KOPT-K1 (cell line): ENCODE measurements around the gene SAMD8.
"Not testable (repeated sequence)": the region's sequence is repeated elsewhere in the genome, so short reads cannot be mapped to it uniquely, and the experiment has no call there.

ENCODE experiments used
- H3K27ac ChIP-seq: fragments of 200-600 bp; sonication (generic); 2 replicates; pipeline ENCODE4 v1.5.1; 2016; ENCODE audit warnings: antibody characterized with exemption, mild to moderate bottlenecking, low read depth, low read length; ENCODE audit not compliant: poor library complexity, severe bottlenecking
- H3K36me3 ChIP-seq: fragments of 200-600 bp; sonication (generic); 2 replicates; pipeline ENCODE4 v1.5.1; 2017; ENCODE audit warnings: antibody characterized with exemption, mild to moderate bottlenecking, low read length, moderate library complexity; ENCODE audit not compliant: insufficient read depth
- H3K9me3 ChIP-seq: fragments of 200-600 bp; sonication (generic); 2 replicates; pipeline ENCODE4 v1.5.1; 2017; ENCODE audit warnings: antibody characterized with exemption, low read length, mild to moderate bottlenecking; ENCODE audit not compliant: insufficient read depth, poor library complexity, severe bottlenecking

Gene SAMD8

DNA sequence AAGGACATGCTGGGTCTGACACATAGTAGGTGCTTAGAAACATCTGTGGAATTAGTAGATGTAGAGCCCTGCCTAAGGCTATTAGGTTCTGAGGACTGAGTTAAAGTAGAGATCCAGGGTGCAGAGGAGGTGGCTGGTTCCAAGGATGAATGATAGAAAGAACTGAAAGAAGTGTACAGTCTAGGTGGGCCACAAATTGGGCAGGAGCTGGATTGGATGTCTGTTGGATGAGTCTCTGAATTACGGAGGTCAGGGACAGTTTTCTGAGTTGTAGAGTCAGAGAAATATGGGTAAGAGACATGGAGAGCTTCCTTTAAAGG lies 2.0 kb upstream of the SAMD8 start:
- no peak overlapping the region for H3K27ac ChIP-seq
- no peaks in the 10 kb centered on the region for H3K36me3 ChIP-seq
- no peaks in the 10 kb centered on the region for H3K9me3 ChIP-seq

DNA sequence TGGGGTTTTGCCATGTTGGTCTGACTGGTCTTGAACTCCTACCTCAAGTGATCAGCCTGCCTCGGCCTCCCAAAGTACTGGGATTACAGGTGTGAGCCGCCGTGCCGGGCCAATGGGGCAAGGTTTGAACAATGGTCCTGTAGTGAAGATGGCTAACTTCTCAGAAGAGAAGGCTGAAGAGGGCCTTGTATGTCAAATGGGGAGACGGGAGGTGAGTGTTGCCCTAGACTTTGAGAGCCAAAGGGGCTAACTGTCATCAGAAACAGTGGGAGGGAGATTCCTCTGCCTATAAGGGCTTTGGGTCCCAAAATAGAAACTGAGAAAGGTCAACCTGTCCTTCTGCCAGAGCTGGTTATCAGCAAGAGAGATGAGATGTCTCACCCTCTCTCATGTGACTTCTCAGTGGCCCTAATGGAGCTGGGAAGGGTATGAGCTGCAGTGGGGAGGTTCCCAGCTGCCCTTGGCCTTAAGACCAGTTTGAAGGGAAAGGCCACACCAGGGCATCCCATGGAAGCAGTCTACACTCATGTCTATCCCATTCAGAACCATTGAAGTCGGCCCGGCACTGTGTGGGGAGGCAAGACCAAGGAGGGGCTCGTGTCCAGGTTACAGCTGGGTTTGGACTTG lies 1.3 kb upstream of the SAMD8 start:
- no peaks in the 10 kb centered on the region for H3K9me3 ChIP-seq
- no peaks in the 10 kb centered on the region for H3K36me3 ChIP-seq
- peak overlapping the region; percentile 74 for H3K27ac ChIP-seq

DNA sequence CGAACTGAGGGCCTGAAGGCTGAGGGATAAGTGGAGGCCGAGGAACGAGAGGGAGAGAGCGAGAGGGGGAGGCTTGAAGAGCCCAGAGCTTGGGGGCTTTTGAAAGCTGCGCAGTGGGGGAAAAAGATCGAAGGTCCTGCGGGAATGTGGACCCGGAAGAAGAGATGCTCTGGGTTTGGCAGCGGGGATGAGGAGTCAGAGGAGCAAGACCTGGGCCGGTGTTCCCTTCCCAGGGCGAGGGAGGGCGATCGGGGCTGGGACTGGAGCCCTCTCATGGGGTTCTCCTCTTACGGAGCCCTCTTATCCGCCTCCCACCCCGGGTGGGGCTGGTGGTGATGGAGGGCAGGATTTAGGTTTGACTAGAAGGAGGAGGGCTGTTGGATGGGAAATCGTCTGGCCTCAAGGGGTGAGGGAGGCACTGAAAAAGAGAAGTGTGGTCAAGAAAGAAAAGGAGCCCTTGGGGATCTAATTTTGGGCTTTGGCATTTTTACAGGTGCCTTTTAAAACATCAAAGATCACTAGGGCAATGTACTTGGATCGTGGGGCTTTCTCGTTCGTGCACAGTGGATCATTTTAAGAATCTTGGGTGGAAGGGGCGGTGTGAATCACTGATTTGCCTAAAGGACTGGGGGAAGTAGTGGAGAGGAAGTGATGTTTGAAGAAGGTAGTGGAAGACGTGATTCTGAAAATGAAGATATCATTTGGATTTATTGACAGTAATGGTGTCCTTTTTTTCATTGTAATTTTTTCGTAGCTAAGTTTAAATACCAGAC lies 637 bp downstream of the SAMD8 start:
- H3K27ac ChIP-seq: peak overlapping the region; percentile 74
- no peaks in the 10 kb centered on the region for H3K36me3 ChIP-seq
- H3K9me3 ChIP-seq: no peaks in the 10 kb centered on the region

DNA sequence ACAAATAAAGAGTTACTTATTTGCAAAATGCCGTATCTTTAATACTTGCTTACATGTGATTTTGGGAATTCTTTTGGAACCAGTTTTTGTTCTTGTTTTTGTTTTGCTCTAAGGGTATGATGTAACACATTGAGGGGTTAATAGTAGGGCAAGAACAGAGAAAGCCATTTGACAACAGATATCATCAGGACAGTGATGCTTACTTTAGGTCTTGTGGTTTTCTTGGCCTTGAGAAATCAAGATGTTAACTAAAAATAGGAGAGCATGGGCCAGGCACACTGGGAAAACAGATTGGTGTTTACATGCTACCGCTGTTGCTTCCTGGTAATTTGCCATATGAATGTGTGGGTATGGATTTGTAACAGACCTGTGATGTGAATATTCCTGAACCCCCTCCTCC lies 3.7 kb downstream of the SAMD8 start:
- H3K9me3 ChIP-seq: no peaks in the 10 kb centered on the region
- no peaks in the 10 kb centered on the region for H3K36me3 ChIP-seq
- no peak overlapping the region for H3K27ac ChIP-seq

DNA sequence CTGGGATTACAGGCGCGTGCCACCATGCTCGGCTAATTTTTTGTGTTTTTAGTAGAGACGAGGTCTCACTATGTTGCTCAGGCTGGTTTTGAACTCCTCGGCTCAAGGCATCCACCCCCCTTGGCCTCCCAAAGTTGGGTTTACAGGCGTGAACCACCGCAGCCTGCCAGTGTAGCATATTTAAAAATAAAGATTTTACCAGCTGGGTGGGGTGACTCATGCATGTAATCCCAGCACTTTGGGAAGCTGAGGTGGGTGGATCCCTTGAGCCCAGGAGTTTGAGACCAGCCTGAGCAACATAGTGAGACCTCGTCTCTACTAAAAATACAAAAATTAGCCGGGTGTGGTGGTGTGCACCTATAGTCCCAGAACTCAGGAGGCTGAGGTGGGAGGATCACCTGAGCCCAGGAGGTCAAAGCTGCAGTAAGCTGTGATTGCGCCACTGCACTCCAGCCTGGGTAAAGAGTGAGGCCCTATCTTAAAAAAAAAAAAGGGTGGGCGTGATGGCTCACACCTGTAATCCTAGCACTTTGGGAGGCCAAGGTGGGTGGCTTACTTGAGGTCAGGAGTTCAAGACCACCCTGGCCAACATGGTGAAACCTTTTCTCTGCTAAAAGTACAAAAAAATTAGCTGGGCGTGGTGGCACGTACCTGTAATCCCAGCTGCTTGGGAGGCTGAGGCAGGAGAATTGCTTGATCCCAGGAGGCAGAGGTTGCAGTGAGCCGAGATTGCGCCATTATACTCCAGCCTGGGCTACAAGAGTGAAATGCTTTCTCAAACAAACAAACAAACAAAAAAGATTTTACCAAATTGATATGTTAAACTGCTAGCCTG lies 5.7 kb downstream of the SAMD8 start:
- not testable (repeated sequence) for H3K36me3 ChIP-seq, H3K27ac ChIP-seq, H3K9me3 ChIP-seq

DNA sequence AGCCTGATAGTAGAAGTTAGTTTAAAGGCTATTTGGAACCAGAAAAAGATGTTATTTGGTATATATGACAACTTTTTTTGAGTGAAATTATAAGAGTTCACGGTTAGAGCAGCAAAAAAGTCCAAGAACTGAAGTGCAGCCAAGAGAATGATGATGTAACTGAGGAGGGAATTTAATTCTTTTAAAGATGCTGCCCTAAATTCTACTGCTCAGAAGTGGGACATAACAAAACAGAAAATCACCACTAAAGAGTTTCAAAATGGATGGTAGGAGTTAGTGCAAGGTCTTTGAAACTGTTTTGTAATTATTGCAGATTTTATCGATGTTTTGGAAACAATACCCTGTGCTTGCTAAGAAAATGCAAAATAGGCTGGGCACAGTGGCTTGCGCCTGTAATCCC lies 6.5 kb downstream of the SAMD8 start:
- H3K9me3 ChIP-seq: no peaks in the 10 kb centered on the region
- H3K27ac ChIP-seq: no peak overlapping the region
- no peaks in the 10 kb centered on the region for H3K36me3 ChIP-seq

DNA sequence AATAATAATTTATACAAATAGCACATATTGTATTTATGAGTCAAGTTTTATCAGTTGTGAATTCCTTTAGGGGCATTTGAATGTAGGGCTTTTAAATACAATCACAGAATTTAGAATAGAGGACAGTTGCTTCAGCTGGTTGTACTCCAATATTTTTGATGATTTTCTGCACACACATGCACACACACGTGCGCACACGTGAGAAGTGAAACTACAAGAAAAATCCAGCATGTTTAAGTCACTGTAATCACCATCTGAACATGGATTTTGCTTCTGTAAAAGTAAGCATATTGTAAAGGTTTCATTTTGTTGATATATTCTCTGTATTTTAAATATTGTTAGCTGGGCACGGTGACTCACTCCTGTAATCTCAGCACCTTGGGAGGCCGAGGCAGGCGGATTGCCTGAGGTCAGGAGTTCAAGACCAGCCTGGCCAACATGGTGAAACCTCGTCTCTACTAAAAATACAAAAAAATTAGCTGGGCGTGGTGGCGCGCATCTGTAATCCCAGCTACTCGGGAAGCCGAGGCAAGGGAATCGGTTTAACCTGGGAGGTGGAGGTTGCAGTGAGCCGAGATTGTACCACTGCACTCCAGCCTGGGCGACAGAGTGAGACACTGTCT lies 8.1 kb downstream of the SAMD8 start:
- not testable (repeated sequence) for H3K36me3 ChIP-seq, H3K9me3 ChIP-seq, H3K27ac ChIP-seq

DNA sequence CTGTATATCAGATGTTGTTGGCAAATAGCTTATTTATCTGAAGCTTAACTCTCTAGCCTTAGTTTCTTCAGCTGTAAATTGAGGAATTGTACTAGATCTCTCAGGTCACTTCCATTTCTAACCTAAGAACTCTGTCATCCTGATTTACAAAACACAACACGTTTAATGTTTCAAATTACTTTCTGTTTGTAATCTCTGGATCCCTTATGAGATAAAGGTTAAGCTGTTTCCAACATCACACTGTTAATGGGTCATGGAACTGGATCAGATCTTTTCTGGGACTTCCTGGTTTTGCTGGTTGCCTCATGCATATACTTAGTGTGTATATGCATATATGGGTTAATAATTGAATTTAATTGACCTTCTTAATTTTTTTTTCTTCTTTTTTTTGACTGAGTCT lies 9.9 kb downstream of the SAMD8 start:
- H3K27ac ChIP-seq: no peak overlapping the region
- H3K9me3 ChIP-seq: no peaks in the 10 kb centered on the region
- no peaks in the 10 kb centered on the region for H3K36me3 ChIP-seq

DNA sequence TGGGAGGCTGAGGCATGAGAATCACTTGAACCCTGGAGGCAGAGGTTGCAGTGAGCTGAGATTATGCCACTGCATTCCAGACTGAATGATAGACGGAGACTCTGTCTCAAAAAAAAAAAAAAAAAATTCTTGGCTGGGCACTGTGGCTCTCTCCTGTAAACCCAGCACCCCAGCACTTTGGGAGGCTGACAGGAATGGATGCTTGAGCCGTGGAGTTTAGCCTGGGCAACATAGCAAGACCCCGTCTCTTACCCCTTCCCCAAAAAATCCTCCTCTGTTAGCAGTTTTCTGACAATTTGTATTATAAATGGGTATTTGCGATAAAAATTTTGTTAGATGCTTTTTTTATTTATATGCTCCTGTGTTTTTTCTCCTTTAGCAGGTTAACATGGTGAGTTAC lies 11.0 kb downstream of the SAMD8 start:
- no peaks in the 10 kb centered on the region for H3K9me3 ChIP-seq
- no peaks in the 10 kb centered on the region for H3K36me3 ChIP-seq
- H3K27ac ChIP-seq: no peak overlapping the region

DNA sequence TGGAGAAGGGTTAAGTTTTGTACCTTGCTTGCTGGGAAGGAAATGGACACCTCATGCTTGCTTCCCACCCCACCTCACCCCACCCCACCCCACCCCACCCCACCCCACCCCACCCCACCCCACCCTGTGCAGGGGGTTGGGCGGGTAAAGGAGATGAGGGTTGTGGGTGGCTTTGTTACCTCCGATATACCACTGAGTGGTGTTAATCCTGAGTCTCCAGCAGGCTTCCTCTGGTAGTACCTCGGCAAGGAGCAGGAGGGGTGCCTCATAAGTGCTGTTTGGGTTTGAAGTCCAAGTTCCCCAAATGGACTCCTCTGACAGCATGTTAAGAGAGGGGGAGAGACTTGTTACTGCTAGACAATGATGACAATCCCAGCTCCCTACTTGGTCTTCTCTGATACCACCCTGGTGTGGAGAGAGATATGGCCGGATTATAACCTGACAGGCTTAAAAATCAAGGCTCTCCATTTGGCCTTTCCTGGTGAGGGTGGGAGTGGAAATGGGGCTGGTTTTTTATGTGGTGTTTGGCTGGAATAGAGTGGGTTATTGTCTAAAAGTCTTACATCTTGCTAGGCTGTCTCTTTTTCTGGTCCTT lies 11.7 kb downstream of the SAMD8 start:
- H3K9me3 ChIP-seq: no peaks in the 10 kb centered on the region
- no peaks in the 10 kb centered on the region for H3K36me3 ChIP-seq
- no peak overlapping the region for H3K27ac ChIP-seq

DNA sequence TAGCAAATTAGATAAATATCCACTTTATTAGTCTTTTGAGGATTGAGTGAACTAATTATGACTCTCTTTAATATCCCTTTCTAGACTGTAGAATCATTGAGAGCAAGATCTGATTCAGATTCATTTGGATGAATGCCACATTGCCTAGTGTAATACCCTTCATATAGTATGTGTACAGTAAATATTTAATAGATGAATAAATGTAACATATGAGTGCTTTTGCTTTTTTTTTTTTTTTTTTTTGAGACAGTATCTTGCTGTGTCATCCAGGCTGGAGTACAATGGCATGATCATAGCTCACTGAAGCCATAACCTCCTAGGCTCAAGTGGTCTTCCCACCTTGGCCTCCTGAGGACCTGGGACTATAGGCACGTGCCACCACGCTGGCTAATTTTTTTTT lies 14.8 kb downstream of the SAMD8 start:
- Histone ChIP-seq H3K36me3 (no peaks in the 10 kb centered on the region), H3K9me3 (no peaks in the 10 kb centered on the region), H3K27ac (no peak overlapping the region)

DNA sequence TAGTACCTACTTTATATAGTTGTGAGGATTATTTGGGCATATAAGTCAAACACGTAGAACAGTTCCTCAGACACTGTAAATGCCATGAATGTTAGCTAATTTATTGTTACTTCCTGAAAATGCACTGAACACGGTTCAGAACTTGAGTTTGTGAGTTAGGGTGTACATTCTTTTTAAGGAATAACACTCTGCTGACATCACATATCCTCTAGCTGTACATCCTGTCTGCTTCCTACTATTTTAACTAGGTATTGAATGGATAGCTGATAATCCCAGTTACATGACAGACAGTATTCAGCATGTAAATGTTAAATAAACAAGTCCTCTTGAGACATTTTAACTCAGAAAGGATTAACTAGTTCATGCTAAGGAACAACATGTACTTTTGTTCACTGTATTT lies 16.0 kb downstream of the SAMD8 start:
- H3K36me3 ChIP-seq: no peaks in the 10 kb centered on the region
- no peak overlapping the region for H3K27ac ChIP-seq

DNA sequence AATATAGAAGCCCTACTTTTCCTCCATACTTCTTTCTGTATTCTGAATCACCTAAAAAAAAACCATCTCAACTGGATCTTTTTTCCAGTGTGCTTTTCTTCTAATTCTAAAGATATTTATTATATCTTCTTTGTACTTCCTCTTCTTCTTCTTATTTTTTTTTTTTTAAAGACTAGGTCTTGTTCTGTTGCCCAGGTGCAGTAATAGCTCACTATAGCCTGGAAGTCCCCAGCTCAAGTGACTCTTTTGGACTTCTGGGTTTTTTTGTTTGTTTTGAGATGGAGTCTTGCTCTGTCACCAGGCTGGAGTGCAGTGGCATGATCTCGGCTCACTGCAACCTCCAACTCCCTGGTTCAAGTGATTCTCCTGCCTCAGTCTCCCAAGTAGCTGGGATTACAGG lies 17.5 kb downstream of the SAMD8 start:
- not testable (repeated sequence) for H3K27ac ChIP-seq, H3K9me3 ChIP-seq, H3K36me3 ChIP-seq

More for the DNA sequence above, 16.0 kb downstream of the SAMD8 start:
- no peaks in the 10 kb centered on the region for H3K9me3 ChIP-seq

DNA sequence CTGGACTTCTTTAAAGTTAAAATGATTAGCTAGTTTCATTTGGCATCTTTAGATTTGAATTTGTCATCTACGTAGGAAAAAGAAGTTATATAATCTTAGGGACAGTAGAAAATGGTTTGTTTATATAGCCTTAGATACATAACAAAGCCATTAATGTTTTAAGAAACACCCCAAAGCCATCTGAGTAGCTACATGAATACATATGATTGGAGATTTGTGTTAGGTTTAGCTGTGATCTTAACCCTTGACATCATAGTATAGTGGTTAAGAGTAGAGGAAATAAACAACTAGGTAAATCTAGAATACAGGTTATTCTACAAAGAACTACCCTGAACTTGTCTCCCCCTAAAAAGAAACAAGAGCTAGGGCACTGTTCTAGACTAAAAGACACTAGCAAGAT lies 18.1 kb downstream of the SAMD8 start:
- Histone ChIP-seq H3K27ac (no peak overlapping the region), H3K36me3 (no peaks in the 10 kb centered on the region), H3K9me3 (no peaks in the 10 kb centered on the region)

DNA sequence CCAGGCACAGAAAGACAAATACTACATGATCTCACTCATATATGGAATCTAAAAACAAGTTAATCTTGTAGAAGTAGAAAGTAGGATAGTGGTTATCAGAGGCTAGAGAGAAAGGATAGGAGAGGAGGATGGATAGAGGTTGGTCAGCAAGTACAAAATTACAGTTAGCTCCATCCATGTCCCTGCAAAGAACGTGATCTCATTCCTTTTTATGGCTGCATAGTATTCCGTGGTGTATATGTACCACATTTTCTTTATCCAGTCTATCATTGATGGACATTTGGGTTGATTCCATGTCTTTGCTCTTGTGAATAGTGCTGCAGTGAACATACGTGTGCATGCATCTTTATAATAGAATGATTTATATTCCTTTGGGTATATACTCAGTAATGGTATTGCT lies 22.2 kb downstream of the SAMD8 start:
- H3K36me3 ChIP-seq, H3K27ac ChIP-seq, H3K9me3 ChIP-seq: not testable (repeated sequence)
